Measurements from ENCODE around the gene MIER2.

DNA sequence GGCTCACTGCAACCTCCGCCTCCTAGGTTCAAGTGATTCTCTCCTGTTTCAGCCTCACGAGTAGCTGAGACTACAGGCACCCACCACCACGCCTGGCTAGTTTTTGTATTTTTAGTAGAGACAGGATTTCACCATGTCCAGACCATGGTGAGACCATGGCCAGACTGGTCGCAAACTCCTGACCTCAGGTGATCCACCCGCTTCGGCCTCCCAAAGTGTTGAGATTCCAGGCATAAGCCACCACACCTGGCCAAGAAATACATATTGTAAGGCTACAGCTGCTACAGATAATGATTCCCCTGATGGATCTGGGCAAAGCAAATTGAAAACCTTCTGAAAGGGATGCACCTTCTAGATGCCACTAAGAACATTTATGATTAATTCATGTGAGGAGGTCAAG lies 71.2 kb downstream of the MIER2 start:
- TF ChIP-seq, protein P1, sequence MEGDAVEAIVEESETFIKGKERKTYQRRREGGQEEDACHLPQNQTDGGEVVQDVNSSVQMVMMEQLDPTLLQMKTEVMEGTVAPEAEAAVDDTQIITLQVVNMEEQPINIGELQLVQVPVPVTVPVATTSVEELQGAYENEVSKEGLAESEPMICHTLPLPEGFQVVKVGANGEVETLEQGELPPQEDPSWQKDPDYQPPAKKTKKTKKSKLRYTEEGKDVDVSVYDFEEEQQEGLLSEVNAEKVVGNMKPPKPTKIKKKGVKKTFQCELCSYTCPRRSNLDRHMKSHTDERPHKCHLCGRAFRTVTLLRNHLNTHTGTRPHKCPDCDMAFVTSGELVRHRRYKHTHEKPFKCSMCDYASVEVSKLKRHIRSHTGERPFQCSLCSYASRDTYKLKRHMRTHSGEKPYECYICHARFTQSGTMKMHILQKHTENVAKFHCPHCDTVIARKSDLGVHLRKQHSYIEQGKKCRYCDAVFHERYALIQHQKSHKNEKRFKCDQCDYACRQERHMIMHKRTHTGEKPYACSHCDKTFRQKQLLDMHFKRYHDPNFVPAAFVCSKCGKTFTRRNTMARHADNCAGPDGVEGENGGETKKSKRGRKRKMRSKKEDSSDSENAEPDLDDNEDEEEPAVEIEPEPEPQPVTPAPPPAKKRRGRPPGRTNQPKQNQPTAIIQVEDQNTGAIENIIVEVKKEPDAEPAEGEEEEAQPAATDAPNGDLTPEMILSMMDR (IDR thresholded peaks at IDR 0.05) = no peak
- TF ChIP-seq POLR2AphosphoS5 (IDR thresholded peaks at IDR 0.05; ENCODE audit: insufficient read depth in 1 of 2, low read depth in 1 of 2) = no peak

Data from vagina (tissue), 2 donors.